ENCODE results near the gene DIAPH2. TPM values are rescaled to one million over a fixed set of nuclear protein-coding genes. Genes with fewer than 3 reads are reported as not detected.
A peak's percentile ranks its signal among the peaks of the same experiment; 100 is the strongest.

Gene DIAPH2
- total and polyA plus RNA-seq, 8 donors: 1.9 to 10.0 (median 5.9) TPM

DNA sequence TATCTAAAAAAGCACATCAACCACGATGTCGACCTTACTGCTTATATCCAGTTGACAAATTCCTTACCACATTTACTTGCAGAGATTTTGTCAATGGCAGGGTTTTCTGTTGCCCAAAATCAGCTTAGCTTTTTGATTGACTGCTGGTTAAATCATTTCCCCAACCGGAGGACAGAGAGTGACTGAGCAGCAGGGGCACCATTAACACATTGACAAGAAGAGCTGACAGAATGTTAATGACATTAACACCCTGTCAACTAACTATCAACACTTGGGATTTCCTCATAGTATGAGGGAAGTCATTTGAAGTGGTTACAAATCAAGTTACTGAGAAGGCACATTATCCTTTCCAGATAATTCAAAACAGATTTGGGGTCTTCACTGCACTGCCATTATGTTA is 567.5 kb downstream of the DIAPH2 start:
- ATAC-seq: no peak
- Histone ChIP-seq H3K36me3 (no peaks in the 10 kb centered on the region), H3K4me3 (no peak overlapping the region), H3K27ac (no peak overlapping the region), H3K27me3 (no peaks in the 10 kb centered on the region), H3K9me3 (no peaks in the 10 kb centered on the region), H3K4me1 (no peaks in the 10 kb centered on the region)
- no peak for DNase-seq
- FAIRE-seq: no peak
- intact Hi-C loops (cut with DNase I): no loop called here
- 41 to 77% methylated on average over 3 of the region's 3 CpGs for WGBS, 2 donors
- TF ChIP-seq, protein P1, sequence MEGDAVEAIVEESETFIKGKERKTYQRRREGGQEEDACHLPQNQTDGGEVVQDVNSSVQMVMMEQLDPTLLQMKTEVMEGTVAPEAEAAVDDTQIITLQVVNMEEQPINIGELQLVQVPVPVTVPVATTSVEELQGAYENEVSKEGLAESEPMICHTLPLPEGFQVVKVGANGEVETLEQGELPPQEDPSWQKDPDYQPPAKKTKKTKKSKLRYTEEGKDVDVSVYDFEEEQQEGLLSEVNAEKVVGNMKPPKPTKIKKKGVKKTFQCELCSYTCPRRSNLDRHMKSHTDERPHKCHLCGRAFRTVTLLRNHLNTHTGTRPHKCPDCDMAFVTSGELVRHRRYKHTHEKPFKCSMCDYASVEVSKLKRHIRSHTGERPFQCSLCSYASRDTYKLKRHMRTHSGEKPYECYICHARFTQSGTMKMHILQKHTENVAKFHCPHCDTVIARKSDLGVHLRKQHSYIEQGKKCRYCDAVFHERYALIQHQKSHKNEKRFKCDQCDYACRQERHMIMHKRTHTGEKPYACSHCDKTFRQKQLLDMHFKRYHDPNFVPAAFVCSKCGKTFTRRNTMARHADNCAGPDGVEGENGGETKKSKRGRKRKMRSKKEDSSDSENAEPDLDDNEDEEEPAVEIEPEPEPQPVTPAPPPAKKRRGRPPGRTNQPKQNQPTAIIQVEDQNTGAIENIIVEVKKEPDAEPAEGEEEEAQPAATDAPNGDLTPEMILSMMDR (IDR thresholded peaks at IDR 0.05): no peak

- no peak overlapping the region for H3K27ac ChIP-seq
- peaks cover 0 to 5% (median 0%) of the 10 kb centered on the region in 4 donors for H3K27me3 ChIP-seq
- 54 to 57% methylated on average over 5 of the region's 5 CpGs for WGBS, 2 donors
- ATAC-seq: no peak
- no peaks in the 10 kb centered on the region for H3K9me3 ChIP-seq
- no peaks in the 10 kb centered on the region for H3K4me1 ChIP-seq
- no peak overlapping the region for H3K4me3 ChIP-seq
- TF ChIP-seq, protein P1 (IDR thresholded peaks at IDR 0.05): no peak
- H3K36me3 ChIP-seq: no peaks in the 10 kb centered on the region
- intact Hi-C loops (cut with DNase I): no loop called here
- FAIRE-seq: no peak
- DNase-seq: no peak
Observed at GRCh38 chrX:97260679-97261078, 576.0 kb downstream of the DIAPH2 start.

GRCh38 chrX:97266406-97267121 is 581.9 kb downstream of the DIAPH2 start:
- no peaks in the 10 kb centered on the region for H3K4me1 ChIP-seq
- H3K9me3 ChIP-seq: no peaks in the 10 kb centered on the region
- H3K36me3 ChIP-seq: no peaks in the 10 kb centered on the region
- intact Hi-C loops (cut with DNase I): no loop called here
- no peak overlapping the region for H3K27ac ChIP-seq
- FAIRE-seq (no peak), DNase-seq (no peak), ATAC-seq (no peak)
- peaks cover 0 to 5% (median 0%) of the 10 kb centered on the region in 4 donors for H3K27me3 ChIP-seq
- H3K4me3 ChIP-seq: no peak overlapping the region
- WGBS, 2 donors: 67 to 85% methylated on average over 2 of the region's 2 CpGs
- TF ChIP-seq, protein P1 (IDR thresholded peaks at IDR 0.05): no peak

DNA sequence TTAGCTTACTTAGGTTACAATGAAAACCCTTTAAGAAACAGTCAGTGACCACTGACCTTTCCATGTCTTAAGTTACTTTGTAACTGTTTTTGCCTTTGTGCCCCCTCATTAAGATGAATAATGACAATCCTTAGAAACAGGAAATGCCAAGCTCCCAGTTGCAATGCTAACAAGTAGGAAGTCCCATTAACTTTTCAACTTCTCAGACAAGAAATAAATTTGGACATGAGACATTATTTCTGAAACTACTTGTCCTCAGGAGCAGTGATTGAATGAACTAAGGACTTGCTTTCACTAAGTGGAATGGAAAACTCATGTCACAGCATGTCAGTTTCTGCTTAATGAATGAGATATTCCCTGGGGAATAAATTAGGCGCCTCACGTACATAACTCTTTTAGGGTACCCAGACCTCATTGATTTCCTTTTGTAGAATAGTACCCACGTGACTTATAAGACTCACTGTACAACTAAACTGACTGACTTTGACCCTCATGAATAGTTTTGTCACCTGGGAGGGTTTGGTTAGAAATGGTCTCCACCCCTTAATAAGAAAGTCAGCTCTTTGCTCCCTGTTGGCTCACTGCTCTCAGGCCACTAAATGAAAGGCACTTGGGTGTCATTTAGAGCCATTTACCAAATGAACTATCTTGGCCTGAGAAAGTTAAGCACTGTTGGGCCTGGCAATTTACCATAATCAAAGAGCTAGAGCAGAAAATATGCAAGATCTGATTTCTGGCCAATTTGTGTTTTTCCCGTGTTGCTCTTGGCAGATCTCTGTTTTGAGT is 582.9 kb downstream of the DIAPH2 start:
- Histone ChIP-seq H3K27me3 (peaks cover 0 to 5% (median 0%) of the 10 kb centered on the region in 4 donors), H3K36me3 (no peaks in the 10 kb centered on the region), H3K9me3 (no peaks in the 10 kb centered on the region), H3K4me3 (no peak overlapping the region), H3K27ac (no peak overlapping the region), H3K4me1 (no peaks in the 10 kb centered on the region)
- DNase-seq (no peak), FAIRE-seq (peak; percentile 41), ATAC-seq (no peak)
- TF ChIP-seq, protein P1 (IDR thresholded peaks at IDR 0.05): no peak
- intact Hi-C loops (cut with DNase I): no loop called here
- 65 to 76% methylated on average over 4 of the region's 4 CpGs for WGBS, 2 donors

All from pancreas (tissue), 10 donors.